Measurements from ENCODE around the gene PEMT. TPM values are rescaled to one million over a fixed set of nuclear protein-coding genes. Genes with fewer than 3 reads are reported as not detected.

Gene PEMT
- total and polyA plus RNA-seq, 7 donors, result 5.3 to 21.9 (median 13.5) TPM

GRCh38 chr17:17577373-17577772, 14.1 kb downstream of the PEMT start:
- intact Hi-C loops (cut with DNase I), result no loop called here
- WGBS, 2 donors, result 86 to 92% methylated on average over 17 of the region's 17 CpGs
- Histone ChIP-seq H3K4me1 (no peaks in the 10 kb centered on the region), H3K36me3 (peaks cover 0 to 7% (median 0%) of the 10 kb centered on the region in 4 donors), H3K27me3 (no peaks in the 10 kb centered on the region), H3K27ac (no peak overlapping the region), H3K9me3 (no peaks in the 10 kb centered on the region), H3K4me3 (no peak overlapping the region)
- DNase-seq, result no peak
- TF ChIP-seq EP300 (IDR thresholded peaks at IDR 0.05) (no peak), POLR2AphosphoS5 (IDR thresholded peaks at IDR 0.05) (no peak), POLR2A (IDR thresholded peaks at IDR 0.05) (no peak)

- H3K4me1 ChIP-seq, result no peaks in the 10 kb centered on the region
- no peak for TF ChIP-seq EP300 (IDR thresholded peaks at IDR 0.05)
- no peak for TF ChIP-seq POLR2AphosphoS5 (IDR thresholded peaks at IDR 0.05)
- TF ChIP-seq POLR2A (IDR thresholded peaks at IDR 0.05), result no peak
- TF ChIP-seq CTCF (IDR thresholded peaks at IDR 0.05), result no peak
- WGBS, 2 donors, result 91 to 95% methylated on average over 13 of the region's 13 CpGs
- H3K9me3 ChIP-seq, result no peaks in the 10 kb centered on the region
- H3K36me3 ChIP-seq, result peaks cover 0 to 7% (median 0%) of the 10 kb centered on the region in 4 donors
- no peak for DNase-seq
- no peaks in the 10 kb centered on the region for H3K27me3 ChIP-seq
- no peak overlapping the region for H3K4me3 ChIP-seq
- intact Hi-C loops (cut with DNase I), result no loop called here
- H3K27ac ChIP-seq, result no peak overlapping the region
These were observed 14.7 kb downstream of the PEMT start for GRCh38 chr17:17576772-17577234.

- Histone ChIP-seq H3K27ac (no peak overlapping the region), H3K4me1 (no peaks in the 10 kb centered on the region), H3K9me3 (no peaks in the 10 kb centered on the region), H3K4me3 (no peak overlapping the region), H3K36me3 (peaks cover 0 to 7% (median 0%) of the 10 kb centered on the region in 4 donors), H3K27me3 (no peaks in the 10 kb centered on the region)
- WGBS, 2 donors, result 86% methylated on average over 16 of the region's 16 CpGs
- TF ChIP-seq CTCF (IDR thresholded peaks at IDR 0.05) (no peak), POLR2AphosphoS5 (IDR thresholded peaks at IDR 0.05) (no peak), POLR2A (IDR thresholded peaks at IDR 0.05) (no peak), EP300 (IDR thresholded peaks at IDR 0.05) (no peak)
- intact Hi-C loops (cut with DNase I), result no loop called here
- DNase-seq, result peak; percentile 60
These were observed 15.9 kb downstream of the PEMT start for GRCh38 chr17:17575360-17576251.

- Histone ChIP-seq H3K27ac (no peak overlapping the region), H3K27me3 (no peaks in the 10 kb centered on the region), H3K4me3 (no peak overlapping the region), H3K9me3 (no peaks in the 10 kb centered on the region), H3K4me1 (no peaks in the 10 kb centered on the region), H3K36me3 (peaks cover 0 to 7% (median 0%) of the 10 kb centered on the region in 4 donors)
- TF ChIP-seq CTCF (IDR thresholded peaks at IDR 0.05) (no peak), EP300 (IDR thresholded peaks at IDR 0.05) (no peak), POLR2AphosphoS5 (IDR thresholded peaks at IDR 0.05) (no peak), POLR2A (IDR thresholded peaks at IDR 0.05) (no peak)
- WGBS, 2 donors, result 90 to 94% methylated on average over 7 of the region's 7 CpGs
- DNase-seq, result no peak
- intact Hi-C loops (cut with DNase I), result no loop called here
These were observed 17.6 kb downstream of the PEMT start for GRCh38 chr17:17573912-17574311.

GRCh38 chr17:17572010-17572785, 19.3 kb downstream of the PEMT start:
- no peak for TF ChIP-seq POLR2AphosphoS5 (IDR thresholded peaks at IDR 0.05)
- no peak for TF ChIP-seq EP300 (IDR thresholded peaks at IDR 0.05)
- TF ChIP-seq POLR2A (IDR thresholded peaks at IDR 0.05), result no peak
- no peak for TF ChIP-seq CTCF (IDR thresholded peaks at IDR 0.05)
- no peak overlapping the region for H3K27ac ChIP-seq
- no peaks in the 10 kb centered on the region for H3K27me3 ChIP-seq
- intact Hi-C loops (cut with DNase I), result no loop called here
- no peaks in the 10 kb centered on the region for H3K9me3 ChIP-seq
- peaks cover 0 to 7% (median 0%) of the 10 kb centered on the region in 4 donors for H3K36me3 ChIP-seq
- H3K4me3 ChIP-seq, result no peak overlapping the region
- DNase-seq, result no peak
- 88 to 91% methylated on average over 15 of the region's 15 CpGs for WGBS, 2 donors
- peaks cover 0 to 16% (median 10%) of the 10 kb centered on the region in 4 donors for H3K4me1 ChIP-seq

All from sigmoid colon (tissue), 7 donors.